Panc1 (cell line): Measurements from ENCODE around the gene KIF3A.

ENCODE experiments used
- CTCF ChIP-seq: fragments of 450-650 bp; IDR thresholded peaks from 2 replicates; pipeline ENCODE4 v1.5.1; 2017; ENCODE audit warnings: mild to moderate bottlenecking
- POLR2AphosphoS5 ChIP-seq: IDR thresholded peaks from 2 replicates; pipeline ENCODE4 v1.6.1; 2012; ENCODE audit warnings: mild to moderate bottlenecking, low read depth, low read length, moderate library complexity

DNA sequence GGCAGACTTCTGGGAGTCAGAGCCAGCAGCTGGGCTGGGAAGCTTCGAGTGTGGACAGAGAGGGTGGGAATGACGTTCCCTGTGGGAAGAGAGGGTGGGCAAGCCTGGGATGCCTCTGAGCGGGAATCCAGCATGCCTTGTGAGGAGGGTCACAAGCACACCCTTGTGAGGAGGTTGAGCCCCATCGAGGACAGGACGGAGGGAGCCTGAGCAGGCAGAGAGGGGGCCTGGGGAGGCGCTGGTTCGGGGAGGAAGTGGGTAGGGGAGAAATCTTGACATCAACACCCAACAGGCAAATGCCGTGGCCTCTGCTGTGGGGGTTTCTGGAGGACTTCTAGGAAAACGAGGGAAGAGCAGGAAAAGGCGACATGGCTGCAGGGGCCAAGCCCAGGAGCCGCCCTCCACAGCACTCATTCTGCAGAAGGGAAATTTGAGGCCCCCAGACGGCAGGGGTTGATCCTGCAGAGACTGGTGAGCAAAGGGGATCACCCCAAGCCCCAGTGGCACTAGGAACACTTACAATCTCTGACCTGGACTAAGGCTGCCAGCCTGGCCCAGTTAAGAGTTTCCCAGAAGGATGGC, 80.5 kb downstream of the KIF3A start:
- TF ChIP-seq CTCF (no peak), POLR2AphosphoS5 (no peak)
